DMS 273 (cell line): ENCODE results near the gene IL6R.
"Not testable (repeated sequence)": the region's sequence is repeated elsewhere in the genome, so short reads cannot be mapped to it uniquely, and the experiment has no call there.

Experiments used
- DNase-seq: peaks from one replicate; lab custom pipeline; 2025; ENCODE audit not compliant: unreplicated experiment; lab: John Stamatoyannopoulos, UW

Gene IL6R

DNA sequence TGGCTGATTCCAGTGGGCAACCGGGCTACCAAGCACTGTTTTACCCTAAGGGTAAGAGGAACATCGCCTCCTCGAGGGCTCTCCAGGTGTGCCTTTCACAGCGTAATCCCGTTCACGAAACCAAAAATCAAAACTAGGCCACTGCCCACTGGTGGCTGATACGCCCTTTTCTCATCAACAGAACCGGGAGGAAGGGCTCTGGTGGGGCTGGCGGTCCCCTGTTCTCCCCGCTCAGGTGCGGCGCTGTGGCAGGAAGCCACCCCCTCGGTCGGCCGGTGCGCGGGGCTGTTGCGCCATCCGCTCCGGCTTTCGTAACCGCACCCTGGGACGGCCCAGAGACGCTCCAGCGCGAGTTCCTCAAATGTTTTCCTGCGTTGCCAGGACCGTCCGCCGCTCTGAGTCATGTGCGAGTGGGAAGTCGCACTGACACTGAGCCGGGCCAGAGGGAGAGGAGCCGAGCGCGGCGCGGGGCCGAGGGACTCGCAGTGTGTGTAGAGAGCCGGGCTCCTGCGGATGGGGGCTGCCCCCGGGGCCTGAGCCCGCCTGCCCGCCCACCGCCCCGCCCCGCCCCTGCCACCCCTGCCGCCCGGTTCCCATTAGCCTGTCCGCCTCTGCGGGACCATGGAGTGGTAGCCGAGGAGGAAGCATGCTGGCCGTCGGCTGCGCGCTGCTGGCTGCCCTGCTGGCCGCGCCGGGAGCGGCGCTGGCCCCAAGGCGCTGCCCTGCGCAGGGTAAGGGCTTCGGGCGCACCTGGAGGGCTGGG, at the start of gene IL6R:
Gene IL6R (plus strand): TSS at position 360 of the 763 bp plus-strand sequence. CDS start 287 bp downstream, at position 647.
- DNase-seq: peak; percentile 83

DNA sequence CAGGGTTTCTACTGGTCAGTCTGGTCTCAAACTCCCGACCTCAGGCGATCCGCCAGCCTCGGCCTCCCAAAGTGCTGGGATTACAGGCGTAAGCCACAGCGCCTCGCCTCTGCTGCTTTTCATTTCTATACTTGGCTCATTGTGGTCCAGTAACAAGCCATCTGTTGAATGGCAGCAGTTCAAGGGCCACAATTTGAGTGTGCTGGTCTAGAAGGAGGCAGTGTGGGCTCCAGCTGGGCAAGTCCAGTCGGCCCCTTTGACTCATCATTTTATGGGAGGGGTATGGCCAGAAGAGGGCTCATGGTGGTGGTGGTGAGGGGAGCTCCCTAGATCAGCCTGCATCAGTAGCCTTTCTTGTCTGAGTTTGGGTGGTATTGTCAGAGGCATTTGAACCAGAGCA, 46.6 kb upstream of the IL6R start:
- DNase-seq: no peak

DNA sequence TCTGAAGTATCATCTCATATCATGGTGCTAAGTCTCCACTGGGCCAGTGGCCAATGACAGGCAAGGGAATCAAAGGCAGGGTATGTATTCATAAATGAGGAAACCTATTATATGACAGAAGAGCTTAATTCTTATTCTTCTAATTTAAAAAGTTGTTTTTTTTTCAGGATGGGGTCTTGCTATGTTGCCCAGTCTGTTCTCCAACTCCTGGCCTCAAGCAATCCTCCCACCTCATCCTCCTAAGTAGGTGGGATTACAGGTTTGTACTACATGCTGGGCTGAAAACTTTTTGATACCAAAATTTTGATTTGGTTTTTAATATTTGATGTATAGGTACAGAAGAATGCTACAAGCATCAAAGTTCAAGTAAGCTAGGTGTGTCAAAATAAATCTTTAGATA, 44.9 kb upstream of the IL6R start:
- DNase-seq: no peak

DNA sequence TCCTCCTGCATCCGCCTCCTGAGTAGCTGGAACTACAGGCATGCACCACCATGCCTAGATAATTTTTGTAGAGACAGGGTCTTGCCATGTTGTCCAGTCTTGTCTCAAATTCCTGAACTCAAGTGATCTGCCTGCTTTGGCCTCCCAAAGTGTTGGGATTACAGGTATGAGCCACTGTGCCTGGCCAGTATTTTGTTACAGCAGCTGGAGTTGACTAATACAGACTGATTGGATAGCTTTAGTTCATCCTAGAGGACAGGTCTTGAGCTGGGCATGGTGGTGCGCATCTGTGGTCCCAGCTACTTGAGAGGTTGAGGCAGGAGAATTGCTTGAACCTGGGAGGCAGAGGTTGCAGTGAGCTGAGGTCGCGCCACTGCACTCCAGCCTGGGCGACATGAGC, 44.3 kb upstream of the IL6R start:
- DNase-seq: not testable (repeated sequence)

DNA sequence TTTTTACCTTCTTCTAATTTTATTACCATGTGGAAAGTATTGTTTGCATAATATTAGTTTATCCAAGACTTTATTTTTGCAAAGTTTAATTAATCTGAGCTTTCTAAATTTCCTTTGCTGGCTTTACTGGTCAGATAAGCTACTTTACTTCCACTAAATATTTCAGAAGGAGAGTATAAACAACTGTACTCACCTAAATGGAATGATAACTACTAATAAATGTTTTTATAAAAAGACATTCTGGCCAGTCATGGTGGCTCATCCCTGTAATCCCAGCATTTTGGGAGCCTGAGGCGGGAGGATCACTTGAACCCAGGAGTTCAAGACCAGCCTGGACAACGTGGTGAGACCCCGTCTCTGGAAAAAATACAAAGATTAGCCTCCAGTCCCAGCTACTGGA, 43.8 kb upstream of the IL6R start:
- DNase-seq: no peak

DNA sequence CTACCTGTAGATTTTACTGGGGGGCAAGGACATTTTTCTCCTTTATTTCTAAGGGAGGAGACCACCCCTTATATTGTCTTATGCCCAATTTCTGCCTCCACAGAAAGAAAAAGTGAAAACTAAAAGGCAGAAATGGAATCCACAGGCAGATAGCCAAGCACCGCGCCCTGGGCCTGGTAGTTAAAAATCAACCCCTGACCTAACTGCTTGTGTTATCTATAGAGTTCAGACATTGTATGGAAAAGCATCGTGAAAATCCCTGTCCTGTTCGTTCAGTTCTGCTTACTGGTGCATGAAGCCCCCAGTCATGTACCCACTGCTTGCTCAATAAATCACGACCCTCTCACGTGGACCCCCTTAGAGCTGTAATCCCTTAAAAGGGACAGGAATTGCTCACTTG, 33.7 kb upstream of the IL6R start:
- DNase-seq: no peak

DNA sequence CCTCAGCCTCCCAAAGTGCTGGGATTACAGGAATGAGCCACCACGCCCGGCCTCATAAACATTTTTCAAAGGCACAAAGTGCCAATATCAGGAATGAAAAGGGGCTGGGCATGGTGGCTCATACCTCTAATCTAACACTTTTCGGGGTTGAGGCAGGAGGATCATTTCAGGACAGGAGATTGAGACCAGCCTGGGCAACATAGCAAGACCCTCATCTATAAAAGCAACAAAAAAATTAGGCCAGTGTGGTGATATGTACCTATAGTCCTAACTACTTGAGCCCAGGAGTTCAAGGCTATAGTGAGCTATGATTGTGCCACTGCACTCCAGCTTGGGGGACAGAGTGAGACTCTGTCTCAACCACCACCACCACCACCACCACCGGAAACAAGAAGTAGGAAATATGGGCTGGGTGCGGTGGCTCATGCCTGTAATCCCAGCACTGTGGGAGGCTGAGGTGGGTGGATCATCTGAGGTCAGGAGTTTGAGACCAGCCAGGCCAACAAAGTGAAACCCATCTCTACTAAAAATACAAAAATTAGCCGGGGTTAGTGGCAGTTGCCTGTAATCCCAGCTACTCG, 31.3 kb upstream of the IL6R start:
- not testable (repeated sequence) for DNase-seq

DNA sequence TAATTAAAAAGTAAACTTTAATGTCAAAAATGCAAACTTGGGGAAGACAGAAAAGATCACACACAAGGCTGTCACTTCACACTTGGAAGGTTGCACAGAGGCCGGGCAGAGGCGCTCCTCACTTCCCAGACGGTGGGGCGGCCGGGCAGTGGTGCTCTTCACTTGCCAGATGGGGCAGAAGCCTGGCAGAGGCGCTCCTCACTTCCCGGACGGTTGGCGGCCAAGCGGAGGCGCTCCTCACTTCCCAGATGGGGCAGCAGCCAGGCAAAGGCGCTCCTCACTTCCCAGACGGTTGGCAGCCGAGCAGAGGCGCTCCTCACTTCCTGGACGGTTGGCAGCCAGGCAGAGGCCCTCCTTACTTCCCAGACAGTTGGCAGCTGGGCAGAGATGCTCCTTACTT, 25.8 kb upstream of the IL6R start:
- no peak for DNase-seq

DNA sequence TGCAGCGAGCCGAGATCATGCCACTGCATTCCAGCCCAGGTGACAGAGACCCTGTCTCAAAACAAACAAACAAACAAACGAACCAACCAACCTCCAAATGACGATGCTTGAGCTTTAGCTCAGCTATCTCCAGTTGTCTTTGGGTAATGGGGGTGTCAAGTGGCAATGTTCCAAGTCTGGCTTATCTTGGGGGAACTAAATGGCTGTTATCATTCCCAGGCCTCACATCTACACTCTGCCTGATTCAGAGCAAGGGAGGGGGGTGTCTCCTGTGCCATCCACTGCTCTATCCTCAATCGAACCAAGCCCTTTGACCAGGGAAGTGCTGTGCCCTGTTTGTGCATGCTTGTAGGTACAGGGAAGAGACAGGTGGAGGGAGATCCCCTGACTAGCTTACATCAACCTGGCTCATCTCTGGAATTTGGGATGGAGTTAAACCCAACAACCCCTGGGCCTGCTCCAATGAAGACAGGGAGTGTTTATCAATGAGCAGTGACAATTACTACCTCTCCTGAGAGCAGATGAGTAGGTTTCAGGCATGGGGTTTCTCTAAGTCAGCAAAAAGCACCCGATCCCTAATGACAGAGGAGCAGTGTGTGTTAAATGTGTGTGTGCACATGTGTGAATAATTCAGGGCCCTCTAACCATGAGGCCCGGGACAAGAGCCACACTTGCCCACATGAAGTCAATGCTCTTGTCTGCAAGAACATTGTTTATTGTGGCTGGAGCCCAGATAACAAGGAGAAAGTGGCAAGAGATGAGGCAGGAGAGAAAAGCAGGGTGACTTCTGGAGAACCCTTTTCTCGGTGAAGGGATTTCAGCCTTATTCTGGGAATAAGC, 20.3 kb upstream of the IL6R start:
- DNase-seq: no peak

DNA sequence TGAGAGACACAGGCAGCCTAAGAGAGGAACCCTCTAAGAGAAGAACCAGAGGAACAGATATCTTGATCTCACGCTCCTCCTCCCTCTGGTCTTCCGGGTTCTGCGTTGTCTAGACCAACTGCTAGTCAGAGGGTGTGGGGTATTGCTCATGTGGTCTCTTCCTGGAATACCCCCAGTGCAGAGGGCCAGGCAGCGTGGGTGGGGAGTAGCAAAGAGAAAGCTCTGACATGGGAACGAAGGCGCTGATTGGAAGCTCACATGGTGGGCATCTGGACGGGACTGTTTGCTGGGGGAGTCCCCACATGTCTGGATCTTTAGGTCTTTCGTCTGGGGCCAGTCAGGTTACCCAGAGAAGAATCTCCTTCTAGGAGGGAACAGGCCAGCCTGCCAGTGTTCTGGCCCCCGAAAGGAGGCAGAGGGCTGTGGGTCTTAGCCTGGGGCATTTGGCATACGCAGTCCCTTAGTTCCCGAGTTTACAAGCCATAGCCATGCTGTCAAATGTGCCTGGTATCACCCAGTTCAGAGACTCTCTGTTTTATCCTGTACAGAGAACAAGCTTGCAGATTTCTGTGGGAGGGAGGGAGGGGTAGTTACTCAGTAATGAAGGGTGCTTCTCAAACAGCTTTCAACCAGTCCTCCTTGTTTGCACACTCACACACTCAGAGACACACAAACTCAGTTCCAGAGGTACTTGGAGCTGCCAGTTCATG, 18.3 kb upstream of the IL6R start:
- DNase-seq: no peak

DNA sequence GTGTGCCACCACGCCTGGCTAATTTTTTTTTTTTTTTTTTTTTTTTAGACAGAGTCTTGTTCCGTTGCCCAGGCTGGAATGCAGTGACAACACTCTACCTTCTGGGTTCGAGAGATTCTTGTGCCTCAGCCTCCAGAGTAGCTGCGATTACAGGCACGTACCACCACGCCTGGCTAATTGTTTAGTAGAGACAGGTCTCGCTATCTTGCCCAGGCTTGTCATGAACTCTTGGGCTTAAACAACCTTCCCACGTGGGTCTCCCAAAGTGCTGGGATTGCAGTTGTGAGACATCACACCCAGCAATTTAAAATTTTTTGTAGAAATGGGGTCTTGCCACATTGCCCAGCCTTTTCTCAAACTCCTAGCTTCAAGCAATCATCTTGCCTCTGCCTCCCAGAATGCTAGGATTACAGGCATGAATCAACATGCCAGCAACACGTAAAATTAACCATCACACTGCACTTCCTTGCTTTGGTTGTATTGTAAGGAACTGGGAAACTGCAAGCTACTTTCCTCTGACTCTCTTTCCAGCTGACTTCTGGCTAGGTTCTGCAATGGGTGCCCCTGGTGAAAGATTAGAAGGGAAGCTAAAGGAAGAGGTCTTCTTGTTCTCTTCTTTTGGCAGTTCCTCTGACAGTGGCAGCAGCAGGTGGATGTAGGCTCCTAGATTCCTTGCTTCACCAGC, 13.9 kb upstream of the IL6R start:
- DNase-seq: no peak

DNA sequence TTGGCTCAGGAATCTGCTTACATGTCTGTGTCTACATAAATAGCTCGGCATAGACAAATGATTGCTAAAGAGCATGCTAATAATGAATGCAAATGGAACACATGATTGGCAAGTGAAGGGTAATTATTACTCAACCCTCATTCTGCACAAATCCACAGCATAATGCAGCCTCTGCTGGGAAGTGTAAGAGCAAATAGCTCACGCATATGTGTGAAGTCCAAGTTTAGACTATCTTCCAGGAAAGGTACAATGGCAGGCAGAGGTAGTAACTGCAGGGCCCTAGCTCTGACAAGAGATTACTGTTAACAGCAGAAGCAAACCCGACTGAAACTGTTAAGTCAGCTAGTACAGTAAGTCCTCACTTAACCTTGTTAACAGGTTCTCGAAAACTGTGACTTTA, 7.0 kb upstream of the IL6R start:
- no peak for DNase-seq

DNA sequence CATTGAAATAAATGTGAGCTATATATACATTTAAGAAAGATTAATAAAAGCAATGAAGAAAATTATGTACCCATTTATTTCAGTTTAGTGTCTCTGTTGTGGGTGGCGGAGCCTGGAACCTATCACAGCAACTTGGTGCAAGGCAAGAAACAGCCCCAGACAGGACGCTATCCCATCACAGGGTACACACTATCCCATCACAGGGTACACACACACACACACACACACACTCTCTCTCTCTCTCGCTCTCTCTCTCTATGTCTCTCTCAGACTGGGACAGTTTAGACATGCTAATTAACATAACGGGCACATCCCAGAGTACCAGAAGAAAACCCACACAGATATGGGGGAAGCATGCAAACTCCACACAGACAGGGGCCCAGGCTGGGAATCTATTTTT, 6.5 kb upstream of the IL6R start:
- DNase-seq: no peak

DNA sequence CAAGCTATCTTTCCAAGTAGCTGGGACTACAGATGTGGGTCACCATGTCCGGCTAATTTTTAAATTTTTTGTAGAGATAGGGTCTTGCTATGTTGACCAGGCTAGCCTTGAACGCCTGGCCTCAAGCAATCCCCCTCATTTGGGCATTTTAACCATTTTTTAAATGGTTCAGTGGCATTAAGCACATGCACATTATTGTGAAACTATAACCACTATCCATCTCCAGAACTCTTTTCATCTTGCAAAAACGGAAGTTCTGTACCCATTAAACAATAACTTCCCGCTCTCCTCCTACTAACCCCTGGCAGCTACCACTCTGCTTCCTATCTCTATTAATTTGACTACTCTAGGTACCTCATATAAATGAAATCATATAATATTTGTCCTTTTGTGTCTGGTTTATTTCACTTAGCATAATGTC, 4.8 kb upstream of the IL6R start:
- no peak for DNase-seq

DNA sequence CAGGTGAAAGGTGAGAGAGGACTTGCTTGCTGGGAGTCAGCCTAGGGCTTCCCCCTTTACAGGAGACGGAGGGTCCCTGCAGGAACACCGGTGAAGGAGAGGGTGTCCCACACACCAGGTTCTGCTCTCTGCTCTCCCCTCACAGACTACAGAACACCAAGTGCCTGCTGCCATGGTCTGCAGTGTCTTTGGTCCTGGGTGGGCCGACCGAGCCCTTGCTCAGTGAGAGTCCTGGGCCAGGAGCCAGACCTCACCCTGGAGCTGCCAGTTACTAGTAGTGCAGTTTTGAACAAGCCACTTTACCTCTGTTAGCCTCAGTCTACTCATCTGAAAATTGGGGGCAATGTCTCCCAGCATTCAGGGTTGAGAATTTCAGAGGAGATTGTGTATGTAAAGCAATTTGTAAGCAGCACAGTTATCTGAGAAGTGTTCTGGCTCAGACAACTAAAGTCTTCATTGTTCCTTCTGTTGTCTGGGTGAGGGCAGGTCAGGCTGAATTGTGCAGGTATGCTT, 2.7 kb upstream of the IL6R start:
- DNase-seq: no peak

DNA sequence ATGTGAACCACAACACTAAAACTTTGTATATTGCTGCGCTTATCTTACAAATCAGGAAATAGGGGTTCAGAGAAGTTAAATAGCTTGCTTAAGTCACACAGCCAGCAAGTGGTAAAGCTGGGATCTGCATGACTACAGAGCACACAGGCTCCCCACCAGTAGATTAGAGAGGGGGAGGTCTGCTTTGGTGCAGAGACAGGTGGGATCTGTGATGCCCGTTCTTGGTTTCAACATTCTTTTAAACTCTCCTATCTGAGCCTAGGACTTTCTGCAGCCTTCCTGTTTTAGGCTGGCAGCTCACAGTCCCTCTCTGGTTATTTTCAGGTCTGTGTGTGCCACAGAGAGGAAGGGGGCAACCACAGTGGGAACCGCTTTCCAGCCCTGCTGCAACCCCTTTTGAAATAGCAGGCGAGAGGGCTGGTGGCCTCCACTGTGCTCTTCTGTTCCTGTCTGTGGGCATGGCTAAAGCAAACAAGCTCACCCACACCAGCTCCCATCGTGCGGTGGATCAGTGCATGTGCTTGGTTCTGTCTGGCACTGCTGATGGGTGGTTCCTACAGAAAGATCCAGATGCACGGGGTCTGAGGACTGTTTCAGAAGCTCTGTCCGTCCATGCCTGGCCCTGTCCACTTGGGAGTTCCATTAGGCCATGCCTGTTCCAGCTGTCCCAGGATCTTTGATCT, 1.7 kb upstream of the IL6R start:
- no peak for DNase-seq

DNA sequence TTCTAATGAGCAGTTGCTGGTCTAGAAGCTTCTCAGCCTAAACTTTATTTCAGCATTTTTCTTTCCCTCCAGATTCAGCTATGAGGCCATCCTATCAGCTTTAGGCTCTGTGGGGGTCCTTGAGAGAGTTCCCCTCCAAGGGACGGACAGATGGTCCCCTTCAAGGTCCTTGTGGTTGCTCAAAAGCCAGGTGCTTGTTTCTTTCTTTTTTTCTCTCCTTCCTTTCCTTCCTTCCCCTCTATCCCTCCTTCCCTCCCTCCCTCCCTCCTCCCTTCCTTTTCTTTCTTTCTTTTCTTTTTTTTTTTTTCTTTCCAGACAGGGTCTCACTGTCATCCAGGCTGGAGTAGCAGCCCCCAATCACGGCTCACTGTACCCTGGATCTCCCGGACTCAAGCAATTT, 1.2 kb upstream of the IL6R start:
- DNase-seq: no peak

DNA sequence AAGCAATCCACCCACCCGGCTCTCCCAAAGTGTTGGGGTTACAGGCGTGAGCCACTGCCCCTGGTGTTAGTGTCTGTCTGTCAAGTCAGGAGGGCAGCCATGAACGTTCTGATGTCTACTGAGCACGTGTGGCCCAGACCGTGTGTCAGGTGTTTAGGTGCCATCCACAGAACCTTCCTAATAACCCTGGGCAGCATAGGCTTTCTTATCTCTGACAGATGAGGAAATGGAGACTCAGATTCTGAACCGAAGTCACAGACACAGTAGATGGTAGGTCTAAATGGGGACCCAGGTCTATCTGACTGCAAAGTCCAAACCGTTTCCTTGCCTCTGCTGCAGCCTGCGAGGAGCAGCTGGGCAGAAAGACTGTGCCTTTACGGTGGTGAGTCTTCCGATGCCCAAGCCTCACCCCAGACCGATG, 622 bp upstream of the IL6R start:
- no peak for DNase-seq

DNA sequence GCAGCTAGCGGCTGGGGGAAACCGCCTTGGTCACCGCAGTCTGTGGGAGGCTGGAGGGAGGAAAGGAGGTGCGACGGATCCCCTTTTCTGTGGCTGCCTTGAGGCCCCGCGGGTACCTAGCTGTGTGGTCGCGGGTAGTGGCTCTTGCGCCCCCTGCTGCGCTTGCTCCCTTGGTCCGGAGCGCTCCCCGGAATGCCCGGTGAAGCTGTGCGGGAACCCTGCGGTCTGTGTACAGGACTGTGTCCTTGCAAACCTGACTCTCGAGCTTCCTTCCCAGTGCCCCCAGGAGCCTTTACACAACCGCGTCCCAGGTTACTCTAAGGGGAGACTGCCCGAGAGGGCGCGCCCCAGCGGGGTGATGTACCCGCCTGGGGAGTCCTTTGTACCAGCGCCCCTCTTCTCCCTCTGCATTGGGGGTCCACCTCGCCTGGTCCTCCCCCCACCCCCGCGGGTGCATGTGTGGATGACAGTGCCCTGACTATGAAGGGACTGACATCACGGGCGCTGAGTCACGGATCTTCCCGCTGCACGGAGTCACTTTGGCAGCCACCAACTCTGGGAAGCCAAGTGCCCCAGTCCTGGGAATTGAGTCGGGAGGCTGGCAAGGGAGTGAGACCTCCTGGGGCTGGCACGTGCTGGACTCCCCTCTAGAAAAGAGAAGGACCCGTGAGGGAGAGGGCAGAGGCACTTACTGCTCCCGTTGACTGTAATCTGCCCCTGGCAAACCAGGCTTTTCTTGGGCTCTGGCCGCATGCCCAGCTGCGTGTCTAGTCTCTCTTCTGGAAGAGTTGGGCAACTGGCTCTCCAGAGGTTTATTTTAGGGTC, 816 bp downstream of the IL6R start:
- DNase-seq: peak; percentile 59
